Measurements from ENCODE around the gene GCNT4.

Gene GCNT4

GRCh38 chr5:75023368-75024159 lies 28.8 kb downstream of the GCNT4 start:
- no peaks in the 10 kb centered on the region for H3K36me3 ChIP-seq (ENCODE audit: control insufficient read depth, insufficient read depth, low read length)
- H3K4me1 ChIP-seq (ENCODE audit: control insufficient read depth, insufficient read depth, low read length): peaks cover 36% of the 10 kb centered on the region
- no peaks in the 10 kb centered on the region for H3K9me3 ChIP-seq (ENCODE audit: control insufficient read depth, low read length)
- H3K9ac ChIP-seq (ENCODE audit: low read length): no peak overlapping the region
- H3K4me3 ChIP-seq (ENCODE audit: low read length): no peak overlapping the region
- H3K27me3 ChIP-seq (ENCODE audit: control insufficient read depth, insufficient read depth, low read length): no peaks in the 10 kb centered on the region

- Histone ChIP-seq H3K9me3 (ENCODE audit: control insufficient read depth, low read length) (no peaks in the 10 kb centered on the region), H3K9ac (ENCODE audit: low read length) (no peak overlapping the region), H3K27me3 (ENCODE audit: control insufficient read depth, insufficient read depth, low read length) (no peaks in the 10 kb centered on the region), H3K4me1 (ENCODE audit: control insufficient read depth, insufficient read depth, low read length) (peaks cover 36% of the 10 kb centered on the region), H3K4me3 (ENCODE audit: low read length) (no peak overlapping the region), H3K36me3 (ENCODE audit: control insufficient read depth, insufficient read depth, low read length) (no peaks in the 10 kb centered on the region)
Observed at GRCh38 chr5:75021800-75022199, 30.6 kb downstream of the GCNT4 start.

- Histone ChIP-seq H3K9me3 (ENCODE audit: control insufficient read depth, low read length) (no peaks in the 10 kb centered on the region), H3K27me3 (ENCODE audit: control insufficient read depth, insufficient read depth, low read length) (no peaks in the 10 kb centered on the region), H3K9ac (ENCODE audit: low read length) (no peak overlapping the region), H3K4me1 (ENCODE audit: control insufficient read depth, insufficient read depth, low read length) (peaks cover 36% of the 10 kb centered on the region), H3K36me3 (ENCODE audit: control insufficient read depth, insufficient read depth, low read length) (no peaks in the 10 kb centered on the region), H3K4me3 (ENCODE audit: low read length) (no peak overlapping the region)
Observed at GRCh38 chr5:75021219-75021618, 31.1 kb downstream of the GCNT4 start.

GRCh38 chr5:75020016-75020656 lies 32.2 kb downstream of the GCNT4 start:
- H3K4me3 ChIP-seq (ENCODE audit: low read length): no peak overlapping the region
- H3K4me1 ChIP-seq (ENCODE audit: control insufficient read depth, insufficient read depth, low read length): peaks cover 36% of the 10 kb centered on the region
- no peaks in the 10 kb centered on the region for H3K9me3 ChIP-seq (ENCODE audit: control insufficient read depth, low read length)
- H3K36me3 ChIP-seq (ENCODE audit: control insufficient read depth, insufficient read depth, low read length): no peaks in the 10 kb centered on the region
- H3K9ac ChIP-seq (ENCODE audit: low read length): no peak overlapping the region
- H3K27me3 ChIP-seq (ENCODE audit: control insufficient read depth, insufficient read depth, low read length): no peaks in the 10 kb centered on the region

- Histone ChIP-seq H3K9ac (ENCODE audit: low read length) (no peak overlapping the region), H3K4me3 (ENCODE audit: low read length) (no peak overlapping the region), H3K27me3 (ENCODE audit: control insufficient read depth, insufficient read depth, low read length) (no peaks in the 10 kb centered on the region), H3K9me3 (ENCODE audit: control insufficient read depth, low read length) (no peaks in the 10 kb centered on the region), H3K36me3 (ENCODE audit: control insufficient read depth, insufficient read depth, low read length) (no peaks in the 10 kb centered on the region), H3K4me1 (ENCODE audit: control insufficient read depth, insufficient read depth, low read length) (peaks cover 33% of the 10 kb centered on the region)
Observed at GRCh38 chr5:75018805-75019587, 33.4 kb downstream of the GCNT4 start.

GRCh38 chr5:75017971-75018370 lies 34.4 kb downstream of the GCNT4 start:
- Histone ChIP-seq H3K9me3 (ENCODE audit: control insufficient read depth, low read length) (no peaks in the 10 kb centered on the region), H3K4me3 (ENCODE audit: low read length) (no peak overlapping the region), H3K9ac (ENCODE audit: low read length) (no peak overlapping the region), H3K36me3 (ENCODE audit: control insufficient read depth, insufficient read depth, low read length) (no peaks in the 10 kb centered on the region), H3K4me1 (ENCODE audit: control insufficient read depth, insufficient read depth, low read length) (peaks cover 29% of the 10 kb centered on the region), H3K27me3 (ENCODE audit: control insufficient read depth, insufficient read depth, low read length) (no peaks in the 10 kb centered on the region)

- Histone ChIP-seq H3K9ac (ENCODE audit: low read length) (no peak overlapping the region), H3K36me3 (ENCODE audit: control insufficient read depth, insufficient read depth, low read length) (no peaks in the 10 kb centered on the region), H3K4me1 (ENCODE audit: control insufficient read depth, insufficient read depth, low read length) (peaks cover 18% of the 10 kb centered on the region), H3K4me3 (ENCODE audit: low read length) (no peak overlapping the region), H3K9me3 (ENCODE audit: control insufficient read depth, low read length) (no peaks in the 10 kb centered on the region), H3K27me3 (ENCODE audit: control insufficient read depth, insufficient read depth, low read length) (no peaks in the 10 kb centered on the region)
Observed at GRCh38 chr5:75016896-75017295, 35.5 kb downstream of the GCNT4 start.

GRCh38 chr5:75012748-75013147 lies 39.6 kb downstream of the GCNT4 start:
- H3K4me1 ChIP-seq (ENCODE audit: control insufficient read depth, insufficient read depth, low read length): peaks cover 17% of the 10 kb centered on the region
- no peak overlapping the region for H3K4me3 ChIP-seq (ENCODE audit: low read length)
- H3K9me3 ChIP-seq (ENCODE audit: control insufficient read depth, low read length): no peaks in the 10 kb centered on the region
- no peak overlapping the region for H3K9ac ChIP-seq (ENCODE audit: low read length)
- no peaks in the 10 kb centered on the region for H3K27me3 ChIP-seq (ENCODE audit: control insufficient read depth, insufficient read depth, low read length)
- no peaks in the 10 kb centered on the region for H3K36me3 ChIP-seq (ENCODE audit: control insufficient read depth, insufficient read depth, low read length)

GRCh38 chr5:75010838-75011237 lies 41.5 kb downstream of the GCNT4 start:
- H3K9me3 ChIP-seq (ENCODE audit: control insufficient read depth, low read length): no peaks in the 10 kb centered on the region
- H3K27me3 ChIP-seq (ENCODE audit: control insufficient read depth, insufficient read depth, low read length): no peaks in the 10 kb centered on the region
- H3K4me1 ChIP-seq (ENCODE audit: control insufficient read depth, insufficient read depth, low read length): peaks cover 17% of the 10 kb centered on the region
- H3K4me3 ChIP-seq (ENCODE audit: low read length): no peak overlapping the region
- no peaks in the 10 kb centered on the region for H3K36me3 ChIP-seq (ENCODE audit: control insufficient read depth, insufficient read depth, low read length)
- no peak overlapping the region for H3K9ac ChIP-seq (ENCODE audit: low read length)

- Histone ChIP-seq H3K27me3 (ENCODE audit: control insufficient read depth, insufficient read depth, low read length) (no peaks in the 10 kb centered on the region), H3K9ac (ENCODE audit: low read length) (no peak overlapping the region), H3K4me1 (ENCODE audit: control insufficient read depth, insufficient read depth, low read length) (peaks cover 17% of the 10 kb centered on the region), H3K4me3 (ENCODE audit: low read length) (no peak overlapping the region), H3K36me3 (ENCODE audit: control insufficient read depth, insufficient read depth, low read length) (no peaks in the 10 kb centered on the region), H3K9me3 (ENCODE audit: control insufficient read depth, low read length) (no peaks in the 10 kb centered on the region)
Observed at GRCh38 chr5:75009556-75010345, 42.6 kb downstream of the GCNT4 start.

- H3K9me3 ChIP-seq (ENCODE audit: control insufficient read depth, low read length): no peaks in the 10 kb centered on the region
- H3K9ac ChIP-seq (ENCODE audit: low read length): no peak overlapping the region
- no peaks in the 10 kb centered on the region for H3K27me3 ChIP-seq (ENCODE audit: control insufficient read depth, insufficient read depth, low read length)
- no peak overlapping the region for H3K4me3 ChIP-seq (ENCODE audit: low read length)
- peaks cover 17% of the 10 kb centered on the region for H3K4me1 ChIP-seq (ENCODE audit: control insufficient read depth, insufficient read depth, low read length)
- no peaks in the 10 kb centered on the region for H3K36me3 ChIP-seq (ENCODE audit: control insufficient read depth, insufficient read depth, low read length)
Observed at GRCh38 chr5:75006865-75007822, 45.2 kb downstream of the GCNT4 start.

Measured in mucosa of stomach (tissue), 1 donor.